ENCODE results near the gene MYO15B.
A peak's percentile ranks its signal among the peaks of the same experiment; 100 is the strongest.

The MYO15B gene

GRCh38 chr17:75596320-75597087 lies 8.9 kb downstream of the MYO15B start:
- Histone ChIP-seq H3F3A (ENCODE audit: insufficient read depth, low read length) (no peaks in the 10 kb centered on the region), H3K36me3 (ENCODE audit: insufficient read depth, low read length) (no peaks in the 10 kb centered on the region), H3K4me2 (ENCODE audit: low read length) (no peak overlapping the region), H3K9ac (ENCODE audit: low read length) (no peak overlapping the region), H3K27me3 (ENCODE audit: insufficient read depth, low read length) (peaks cover 15% of the 10 kb centered on the region), H3K4me3 (ENCODE audit: low read depth, low read length, poor library complexity, severe bottlenecking) (no peak overlapping the region), H3K4me1 (ENCODE audit: insufficient read depth, low read length, severe bottlenecking) (no peaks in the 10 kb centered on the region), H3K9me3 (ENCODE audit: low read length) (no peaks in the 10 kb centered on the region), H3K27ac (ENCODE audit: low read depth, low read length, poor library complexity, severe bottlenecking) (no peak overlapping the region), H4K20me1 (ENCODE audit: insufficient read depth, low read length) (no peaks in the 10 kb centered on the region), H3K9me2 (ENCODE audit: low read depth, low read length) (no peaks in the 10 kb centered on the region), H2AFZ (ENCODE audit: low read length) (no peak overlapping the region), H3K79me2 (ENCODE audit: insufficient read depth, low read length) (no peaks in the 10 kb centered on the region)
- no peak for TF ChIP-seq EZH2 (IDR thresholded peaks at IDR 0.05; ENCODE audit: borderline replicate concordance, low read length)
- TF ChIP-seq, protein P1, sequence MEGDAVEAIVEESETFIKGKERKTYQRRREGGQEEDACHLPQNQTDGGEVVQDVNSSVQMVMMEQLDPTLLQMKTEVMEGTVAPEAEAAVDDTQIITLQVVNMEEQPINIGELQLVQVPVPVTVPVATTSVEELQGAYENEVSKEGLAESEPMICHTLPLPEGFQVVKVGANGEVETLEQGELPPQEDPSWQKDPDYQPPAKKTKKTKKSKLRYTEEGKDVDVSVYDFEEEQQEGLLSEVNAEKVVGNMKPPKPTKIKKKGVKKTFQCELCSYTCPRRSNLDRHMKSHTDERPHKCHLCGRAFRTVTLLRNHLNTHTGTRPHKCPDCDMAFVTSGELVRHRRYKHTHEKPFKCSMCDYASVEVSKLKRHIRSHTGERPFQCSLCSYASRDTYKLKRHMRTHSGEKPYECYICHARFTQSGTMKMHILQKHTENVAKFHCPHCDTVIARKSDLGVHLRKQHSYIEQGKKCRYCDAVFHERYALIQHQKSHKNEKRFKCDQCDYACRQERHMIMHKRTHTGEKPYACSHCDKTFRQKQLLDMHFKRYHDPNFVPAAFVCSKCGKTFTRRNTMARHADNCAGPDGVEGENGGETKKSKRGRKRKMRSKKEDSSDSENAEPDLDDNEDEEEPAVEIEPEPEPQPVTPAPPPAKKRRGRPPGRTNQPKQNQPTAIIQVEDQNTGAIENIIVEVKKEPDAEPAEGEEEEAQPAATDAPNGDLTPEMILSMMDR (IDR thresholded peaks at IDR 0.05; ENCODE audit: low read length): no peak

DNA sequence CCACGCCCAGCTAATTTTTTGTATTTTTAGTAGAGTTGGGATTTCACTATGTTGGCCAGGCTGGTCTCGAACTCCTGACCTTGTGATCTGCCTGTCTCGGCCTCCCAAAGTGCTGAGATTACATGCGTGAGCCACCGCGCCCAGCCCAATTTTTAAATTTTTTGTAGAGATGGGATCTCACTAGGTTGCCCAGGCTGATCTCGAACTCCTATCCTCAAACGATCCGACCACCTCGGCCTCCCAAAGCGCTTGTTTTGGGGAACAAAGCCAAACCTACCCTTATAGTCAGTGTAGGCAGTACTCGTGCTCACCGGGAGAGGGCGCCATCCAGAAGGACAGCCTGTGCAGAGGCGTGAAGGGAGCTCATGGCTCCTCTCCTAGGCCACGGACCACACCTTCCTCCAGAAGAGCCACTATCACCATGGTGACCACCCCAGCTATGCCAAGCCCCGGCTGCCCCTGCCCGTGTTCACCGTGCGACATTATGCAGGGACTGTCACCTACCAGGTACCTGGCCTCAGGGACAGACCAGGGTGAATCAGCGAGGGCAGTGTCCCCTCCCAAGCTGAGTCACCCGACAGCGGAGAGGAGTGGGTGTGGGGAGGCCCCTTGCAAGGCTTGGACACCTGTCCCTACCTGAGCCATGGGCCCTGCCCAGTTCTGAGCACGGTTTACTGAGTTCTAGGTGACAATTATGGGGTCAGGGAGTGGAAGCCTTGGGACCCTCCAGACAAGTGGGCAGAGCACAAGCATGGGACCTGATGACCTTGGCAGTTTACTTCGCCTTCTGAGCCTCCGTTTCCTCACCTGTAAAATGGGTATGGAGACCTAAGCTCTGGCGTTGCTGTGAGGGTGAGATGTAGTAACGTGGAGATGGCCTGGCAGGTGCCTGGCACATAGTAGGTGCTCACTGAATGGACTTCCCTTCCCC lies 13.7 kb downstream of the MYO15B start:
- no peak overlapping the region for H2AFZ ChIP-seq (ENCODE audit: low read length)
- H3K36me3 ChIP-seq (ENCODE audit: insufficient read depth, low read length): no peaks in the 10 kb centered on the region
- no peaks in the 10 kb centered on the region for H3K9me2 ChIP-seq (ENCODE audit: low read depth, low read length)
- H4K20me1 ChIP-seq (ENCODE audit: insufficient read depth, low read length): no peaks in the 10 kb centered on the region
- TF ChIP-seq, protein P1 (IDR thresholded peaks at IDR 0.05; ENCODE audit: low read length): peak; percentile 84
- TF ChIP-seq EZH2 (IDR thresholded peaks at IDR 0.05; ENCODE audit: borderline replicate concordance, low read length): no peak
- no peaks in the 10 kb centered on the region for H3K4me1 ChIP-seq (ENCODE audit: insufficient read depth, low read length, severe bottlenecking)
- H3K9me3 ChIP-seq (ENCODE audit: low read length): no peaks in the 10 kb centered on the region
- no peaks in the 10 kb centered on the region for H3K27me3 ChIP-seq (ENCODE audit: insufficient read depth, low read length)
- H3F3A ChIP-seq (ENCODE audit: insufficient read depth, low read length): no peaks in the 10 kb centered on the region
- no peak overlapping the region for H3K9ac ChIP-seq (ENCODE audit: low read length)
- no peak overlapping the region for H3K4me2 ChIP-seq (ENCODE audit: low read length)
- no peak overlapping the region for H3K27ac ChIP-seq (ENCODE audit: low read depth, low read length, poor library complexity, severe bottlenecking)
- no peaks in the 10 kb centered on the region for H3K79me2 ChIP-seq (ENCODE audit: insufficient read depth, low read length)
- no peak overlapping the region for H3K4me3 ChIP-seq (ENCODE audit: low read depth, low read length, poor library complexity, severe bottlenecking)

- Histone ChIP-seq H4K20me1 (ENCODE audit: insufficient read depth, low read length) (no peaks in the 10 kb centered on the region), H3K4me1 (ENCODE audit: insufficient read depth, low read length, severe bottlenecking) (no peaks in the 10 kb centered on the region), H3K36me3 (ENCODE audit: insufficient read depth, low read length) (no peaks in the 10 kb centered on the region), H2AFZ (ENCODE audit: low read length) (no peak overlapping the region), H3K4me2 (ENCODE audit: low read length) (no peak overlapping the region), H3K79me2 (ENCODE audit: insufficient read depth, low read length) (no peaks in the 10 kb centered on the region), H3F3A (ENCODE audit: insufficient read depth, low read length) (no peaks in the 10 kb centered on the region), H3K27me3 (ENCODE audit: insufficient read depth, low read length) (no peaks in the 10 kb centered on the region), H3K9ac (ENCODE audit: low read length) (no peak overlapping the region), H3K4me3 (ENCODE audit: low read depth, low read length, poor library complexity, severe bottlenecking) (no peak overlapping the region), H3K9me2 (ENCODE audit: low read depth, low read length) (no peaks in the 10 kb centered on the region), H3K9me3 (ENCODE audit: low read length) (no peaks in the 10 kb centered on the region), H3K27ac (ENCODE audit: low read depth, low read length, poor library complexity, severe bottlenecking) (no peak overlapping the region)
- no peak for TF ChIP-seq EZH2 (IDR thresholded peaks at IDR 0.05; ENCODE audit: borderline replicate concordance, low read length)
- TF ChIP-seq, protein P1 (IDR thresholded peaks at IDR 0.05; ENCODE audit: low read length): no peak
Observed at GRCh38 chr17:75602644-75603043, 15.0 kb downstream of the MYO15B start.
